Ascending aorta (tissue), 2 donors: ENCODE results near the gene CRTAC1. TPM values are rescaled to one million over a fixed set of nuclear protein-coding genes. Genes with fewer than 3 reads are reported as not detected.

Experiments used
- DNase-seq, 2 donors: peaks; one replicate each; pipeline ENCODE4 v3.0.0-alpha.2; 2019; ENCODE audit warnings: low spot score in 2 of 2
- H3K27ac ChIP-seq, 2 donors: fragments of 200-600 bp; sonication (generic); one replicate each; pipeline ENCODE4 v1.5.1; 2016 to 2017; ENCODE audit warnings: mild to moderate bottlenecking in 1 of 2
- H3K27me3 ChIP-seq: fragments of 200-600 bp; sonication (generic); one replicate; pipeline ENCODE4 v1.5.1; 2017
- H3K36me3 ChIP-seq, 2 donors: fragments of 200-600 bp; sonication (generic); one replicate each; pipeline ENCODE4 v1.5.1; 2016
- H3K4me1 ChIP-seq, 2 donors: fragments of 200-600 bp; sonication (generic); one replicate each; pipeline ENCODE4 v1.5.1; 2016 to 2017; ENCODE audit warnings: mild to moderate bottlenecking in 1 of 2
- H3K4me3 ChIP-seq, 2 donors: fragments of 200-600 bp; sonication (generic); one replicate each; pipeline ENCODE4 v1.5.1; 2016 to 2017; ENCODE audit warnings: mild to moderate bottlenecking in 1 of 2
- H3K9me3 ChIP-seq, 2 donors: fragments of 200-600 bp; sonication (generic); one replicate each; pipeline ENCODE4 v1.5.1; 2016
- intact Hi-C: fragments of 100-400 bp; cut with DNase I; formaldehyde crosslinking; loops from one replicate; pipeline ENCODE4 v1.15.1; 2023
- total RNA-seq: library from RNA; depleted of rRNA; stranded (reverse); fragments of >200 nt; gene quantifications from one replicate; pipeline ENCODE4 v1.1.0, GENCODE V29; 2016
- TF ChIP-seq, protein P1 (sequence below), 3 experiments: fragments of 200-600 bp in 2 of 3; fragments of 450-650 bp in 1 of 3; sonication (generic) in 2 of 3; IDR thresholded peaks; one replicate each; pipeline ENCODE4 v1.5.1; 2016 to 2019; ENCODE audit warnings: antibody characterized with exemption in 3 of 3, mild to moderate bottlenecking in 1 of 3, moderate library complexity in 1 of 3

CRTAC1 gene
- total RNA-seq, 1 donor from 2014 or later, result 25.2 TPM

DNA sequence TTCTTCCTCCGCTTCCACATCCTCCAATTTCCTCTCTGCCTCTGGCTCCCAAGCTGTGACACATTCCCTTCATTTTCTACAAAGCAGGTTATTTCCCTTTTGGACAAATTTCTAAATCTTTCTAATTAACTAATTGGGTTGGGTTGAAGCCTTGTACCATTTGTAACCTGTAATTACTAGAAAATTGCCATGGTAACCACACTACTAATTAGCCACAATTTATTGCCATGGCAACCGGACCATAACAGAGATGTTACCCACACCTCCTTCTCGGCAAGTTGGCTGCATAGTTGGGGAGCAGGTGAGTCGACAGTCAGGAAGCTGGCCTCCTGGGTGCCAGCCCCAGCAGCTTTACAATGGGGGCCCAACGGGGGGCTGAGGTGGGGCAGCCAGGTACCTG lies 119.2 kb downstream of the CRTAC1 start:
- H3K9me3 ChIP-seq, result no peaks in the 10 kb centered on the region
- H3K27me3 ChIP-seq, result no peaks in the 10 kb centered on the region
- no peak overlapping the region for H3K4me3 ChIP-seq
- no peak overlapping the region for H3K27ac ChIP-seq
- DNase-seq, result no peak
- no peaks in the 10 kb centered on the region for H3K36me3 ChIP-seq
- TF ChIP-seq, protein P1, sequence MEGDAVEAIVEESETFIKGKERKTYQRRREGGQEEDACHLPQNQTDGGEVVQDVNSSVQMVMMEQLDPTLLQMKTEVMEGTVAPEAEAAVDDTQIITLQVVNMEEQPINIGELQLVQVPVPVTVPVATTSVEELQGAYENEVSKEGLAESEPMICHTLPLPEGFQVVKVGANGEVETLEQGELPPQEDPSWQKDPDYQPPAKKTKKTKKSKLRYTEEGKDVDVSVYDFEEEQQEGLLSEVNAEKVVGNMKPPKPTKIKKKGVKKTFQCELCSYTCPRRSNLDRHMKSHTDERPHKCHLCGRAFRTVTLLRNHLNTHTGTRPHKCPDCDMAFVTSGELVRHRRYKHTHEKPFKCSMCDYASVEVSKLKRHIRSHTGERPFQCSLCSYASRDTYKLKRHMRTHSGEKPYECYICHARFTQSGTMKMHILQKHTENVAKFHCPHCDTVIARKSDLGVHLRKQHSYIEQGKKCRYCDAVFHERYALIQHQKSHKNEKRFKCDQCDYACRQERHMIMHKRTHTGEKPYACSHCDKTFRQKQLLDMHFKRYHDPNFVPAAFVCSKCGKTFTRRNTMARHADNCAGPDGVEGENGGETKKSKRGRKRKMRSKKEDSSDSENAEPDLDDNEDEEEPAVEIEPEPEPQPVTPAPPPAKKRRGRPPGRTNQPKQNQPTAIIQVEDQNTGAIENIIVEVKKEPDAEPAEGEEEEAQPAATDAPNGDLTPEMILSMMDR (IDR thresholded peaks at IDR 0.05), result no peak
- no peaks in the 10 kb centered on the region for H3K4me1 ChIP-seq
- intact Hi-C loops, result no loop called here

DNA sequence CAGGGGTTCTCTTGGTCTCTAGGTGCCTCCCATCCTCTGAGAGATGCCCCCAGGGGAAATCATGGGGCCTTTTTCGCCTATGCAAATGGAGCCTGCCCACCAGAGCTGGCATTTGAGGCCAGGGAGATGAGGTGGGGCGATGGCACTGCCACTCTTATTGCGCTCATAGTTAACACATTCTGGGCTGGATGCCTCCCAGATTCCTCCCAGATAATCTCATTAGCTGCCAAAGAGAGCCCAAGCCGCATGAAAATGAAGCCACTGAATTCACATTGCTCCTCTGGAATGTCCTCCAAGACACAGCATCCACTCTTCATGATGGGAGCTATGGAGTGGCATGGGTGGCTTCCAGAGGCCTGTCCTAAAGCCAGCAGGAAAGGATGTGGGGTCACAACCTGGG lies 119.8 kb downstream of the CRTAC1 start:
- intact Hi-C loops, result no loop called here
- Histone ChIP-seq H3K36me3 (no peaks in the 10 kb centered on the region), H3K4me1 (no peaks in the 10 kb centered on the region), H3K4me3 (no peak overlapping the region), H3K27ac (no peak overlapping the region), H3K9me3 (no peaks in the 10 kb centered on the region), H3K27me3 (no peaks in the 10 kb centered on the region)
- no peak for DNase-seq
- TF ChIP-seq, protein P1 (IDR thresholded peaks at IDR 0.05), result no peak

DNA sequence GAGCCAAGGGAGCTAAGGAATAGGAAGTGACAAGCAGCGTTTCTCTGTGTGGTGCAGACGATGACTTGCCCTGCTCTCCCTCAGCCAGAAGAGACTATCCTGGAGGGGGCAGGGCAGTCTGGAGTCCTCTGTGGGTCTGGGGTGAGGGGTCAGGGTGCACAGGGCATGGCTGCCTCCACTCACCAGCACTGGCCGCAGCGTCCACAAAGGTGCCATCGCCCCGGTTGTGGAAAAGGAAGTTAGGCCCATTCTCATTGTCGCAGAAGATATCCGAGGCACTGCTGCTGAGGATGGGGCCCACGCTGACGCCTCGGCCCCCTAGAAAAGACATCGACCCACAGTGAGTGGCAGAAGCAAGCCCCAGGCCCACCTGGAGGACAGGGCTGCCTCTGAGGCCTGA lies 122.6 kb downstream of the CRTAC1 start:
- no peaks in the 10 kb centered on the region for H3K9me3 ChIP-seq
- H3K36me3 ChIP-seq, result no peaks in the 10 kb centered on the region
- H3K4me3 ChIP-seq, result no peak overlapping the region
- DNase-seq, result no peak
- no peaks in the 10 kb centered on the region for H3K27me3 ChIP-seq
- H3K27ac ChIP-seq, result no peak overlapping the region
- TF ChIP-seq, protein P1 (IDR thresholded peaks at IDR 0.05), result no peak
- intact Hi-C loops, result no loop called here
- no peaks in the 10 kb centered on the region for H3K4me1 ChIP-seq

DNA sequence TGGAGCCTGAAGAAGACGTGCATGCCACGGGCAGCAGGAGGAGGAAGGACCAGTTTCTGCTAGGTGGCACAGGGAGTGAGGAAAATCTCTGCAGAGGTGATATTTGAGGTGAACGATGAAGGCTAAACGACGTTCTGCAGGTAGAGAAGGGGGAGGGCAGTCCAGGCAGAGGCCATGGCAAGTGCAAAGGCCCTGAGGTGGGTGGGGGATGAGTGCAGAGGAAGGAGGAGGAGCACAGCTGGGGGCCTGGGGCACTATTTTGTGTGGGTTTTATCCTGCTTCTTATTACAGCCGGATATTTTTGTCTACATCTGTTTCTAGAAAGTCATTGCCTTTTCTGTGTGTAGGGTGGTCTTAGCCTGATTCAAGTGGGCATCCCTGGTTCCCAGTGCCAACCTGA lies 123.2 kb downstream of the CRTAC1 start:
- no peaks in the 10 kb centered on the region for H3K27me3 ChIP-seq
- DNase-seq, result no peak
- H3K4me1 ChIP-seq, result no peaks in the 10 kb centered on the region
- H3K4me3 ChIP-seq, result no peak overlapping the region
- intact Hi-C loops, result no loop called here
- TF ChIP-seq, protein P1 (IDR thresholded peaks at IDR 0.05), result no peak
- no peak overlapping the region for H3K27ac ChIP-seq
- no peaks in the 10 kb centered on the region for H3K9me3 ChIP-seq
- H3K36me3 ChIP-seq, result no peaks in the 10 kb centered on the region

DNA sequence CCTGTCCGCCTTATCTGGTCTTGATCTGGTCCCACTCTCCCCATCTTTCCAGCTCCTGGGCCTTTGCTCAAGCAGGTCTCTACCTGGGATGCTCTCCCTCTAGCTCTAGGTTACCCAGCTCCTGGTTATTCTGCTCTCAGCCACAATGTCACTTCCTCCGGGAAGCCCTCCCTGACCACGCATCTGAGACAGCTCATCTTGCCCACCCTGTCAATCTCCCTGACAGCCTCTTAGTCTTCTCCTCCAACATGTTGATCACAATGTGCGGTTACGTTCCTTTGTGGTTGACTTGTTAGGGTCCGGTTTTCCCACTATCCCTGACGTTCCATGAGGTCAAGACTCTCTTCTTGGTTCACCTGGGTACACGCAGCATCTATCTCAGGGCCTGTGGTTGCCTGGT lies 125.1 kb downstream of the CRTAC1 start:
- H3K27me3 ChIP-seq, result no peaks in the 10 kb centered on the region
- H3K9me3 ChIP-seq, result no peaks in the 10 kb centered on the region
- DNase-seq, result no peak
- H3K27ac ChIP-seq, result no peak overlapping the region
- TF ChIP-seq, protein P1 (IDR thresholded peaks at IDR 0.05), result no peak
- no peak overlapping the region for H3K4me3 ChIP-seq
- no peaks in the 10 kb centered on the region for H3K4me1 ChIP-seq
- H3K36me3 ChIP-seq, result no peaks in the 10 kb centered on the region
- intact Hi-C loops, result no loop called here

DNA sequence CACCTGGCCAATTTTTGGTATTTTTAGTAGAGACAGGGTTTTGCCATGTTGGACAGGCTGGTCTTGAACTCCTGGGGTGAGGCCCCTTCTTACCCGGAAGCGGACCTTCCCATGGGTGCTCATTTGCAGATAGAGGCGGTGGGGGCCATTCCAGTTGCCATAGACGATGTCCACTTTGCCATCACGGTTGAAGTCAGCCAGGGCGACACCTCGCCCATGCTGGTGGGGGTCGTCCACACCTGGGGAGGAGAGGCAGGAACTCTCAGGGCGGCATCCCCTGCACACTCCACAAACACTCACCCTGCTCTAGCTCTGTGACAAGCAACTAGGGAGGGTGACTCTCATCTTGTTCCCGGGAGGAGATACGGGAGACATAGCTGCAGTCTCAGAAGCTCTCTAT lies 125.8 kb downstream of the CRTAC1 start:
- Histone ChIP-seq H3K4me3 (no peak overlapping the region), H3K36me3 (no peaks in the 10 kb centered on the region), H3K9me3 (no peaks in the 10 kb centered on the region), H3K27ac (no peak overlapping the region), H3K4me1 (no peaks in the 10 kb centered on the region), H3K27me3 (no peaks in the 10 kb centered on the region)
- intact Hi-C loops, result no loop called here
- no peak for DNase-seq
- TF ChIP-seq, protein P1 (IDR thresholded peaks at IDR 0.05), result no peak
